HEK293 (cell line): ENCODE data around the gene MCM8.

Source experiments
- KLF9 ChIP-seq: fragments of 450-650 bp; formaldehyde crosslinking; IDR thresholded peaks from 2 replicates; pipeline ENCODE4 v1.5.1; 2016; ENCODE audit warnings: missing biosample characterization, missing genetic modification characterization, low read depth
- MYNN ChIP-seq: fragments of 450-650 bp; formaldehyde crosslinking; IDR thresholded peaks from 2 replicates; pipeline ENCODE4 v1.5.1; 2016; ENCODE audit warnings: missing biosample characterization, missing genetic modification characterization, borderline replicate concordance
- ZNF571 ChIP-seq: fragments of 450-650 bp; formaldehyde crosslinking; IDR thresholded peaks from 2 replicates; pipeline ENCODE4 v1.5.0; 2017; ENCODE audit warnings: missing biosample characterization, missing genetic modification characterization
- ZNF660 ChIP-seq: fragments of 450-650 bp; IDR thresholded peaks from 2 replicates; pipeline ENCODE4 v1.5.1; 2018; ENCODE audit warnings: missing biosample characterization, mild to moderate bottlenecking, missing genetic modification characterization
- ZNF747 ChIP-seq: fragments of 450-650 bp; formaldehyde crosslinking; IDR thresholded peaks from 2 replicates; pipeline ENCODE4 v1.5.1; 2016; ENCODE audit warnings: missing biosample characterization, missing genetic modification characterization
- ZNF785 ChIP-seq: fragments of 450-650 bp; formaldehyde crosslinking; IDR thresholded peaks from 2 replicates; pipeline ENCODE4 v1.5.1; 2016; ENCODE audit warnings: missing biosample characterization, missing genetic modification characterization
- ZSCAN16 ChIP-seq: fragments of 450-650 bp; formaldehyde crosslinking; IDR thresholded peaks from 2 replicates; pipeline ENCODE4 v1.5.1; 2016; ENCODE audit warnings: missing biosample characterization, missing genetic modification characterization
- TF ChIP-seq, protein P1 (sequence below): fragments of 450-650 bp; formaldehyde crosslinking; IDR thresholded peaks from 2 replicates; pipeline ENCODE4 v1.5.1; 2016; ENCODE audit warnings: missing biosample characterization, missing genetic modification characterization
- TF ChIP-seq, protein P2 (sequence below): fragments of 450-650 bp; formaldehyde crosslinking; IDR thresholded peaks from 2 replicates; pipeline ENCODE4 v1.5.1; 2016; ENCODE audit warnings: missing biosample characterization, missing genetic modification characterization
- TF ChIP-seq, protein P3 (sequence below): sonication (generic); formaldehyde crosslinking; IDR thresholded peaks from 2 replicates; pipeline ENCODE4 v1.8.1; 2022; ENCODE audit warnings: mild to moderate bottlenecking, moderate library complexity, missing genetic modification reagents

GRCh38 chr20:5910186-5910585, 40.3 kb upstream of the MCM8 start:
- TF ChIP-seq, protein P1, sequence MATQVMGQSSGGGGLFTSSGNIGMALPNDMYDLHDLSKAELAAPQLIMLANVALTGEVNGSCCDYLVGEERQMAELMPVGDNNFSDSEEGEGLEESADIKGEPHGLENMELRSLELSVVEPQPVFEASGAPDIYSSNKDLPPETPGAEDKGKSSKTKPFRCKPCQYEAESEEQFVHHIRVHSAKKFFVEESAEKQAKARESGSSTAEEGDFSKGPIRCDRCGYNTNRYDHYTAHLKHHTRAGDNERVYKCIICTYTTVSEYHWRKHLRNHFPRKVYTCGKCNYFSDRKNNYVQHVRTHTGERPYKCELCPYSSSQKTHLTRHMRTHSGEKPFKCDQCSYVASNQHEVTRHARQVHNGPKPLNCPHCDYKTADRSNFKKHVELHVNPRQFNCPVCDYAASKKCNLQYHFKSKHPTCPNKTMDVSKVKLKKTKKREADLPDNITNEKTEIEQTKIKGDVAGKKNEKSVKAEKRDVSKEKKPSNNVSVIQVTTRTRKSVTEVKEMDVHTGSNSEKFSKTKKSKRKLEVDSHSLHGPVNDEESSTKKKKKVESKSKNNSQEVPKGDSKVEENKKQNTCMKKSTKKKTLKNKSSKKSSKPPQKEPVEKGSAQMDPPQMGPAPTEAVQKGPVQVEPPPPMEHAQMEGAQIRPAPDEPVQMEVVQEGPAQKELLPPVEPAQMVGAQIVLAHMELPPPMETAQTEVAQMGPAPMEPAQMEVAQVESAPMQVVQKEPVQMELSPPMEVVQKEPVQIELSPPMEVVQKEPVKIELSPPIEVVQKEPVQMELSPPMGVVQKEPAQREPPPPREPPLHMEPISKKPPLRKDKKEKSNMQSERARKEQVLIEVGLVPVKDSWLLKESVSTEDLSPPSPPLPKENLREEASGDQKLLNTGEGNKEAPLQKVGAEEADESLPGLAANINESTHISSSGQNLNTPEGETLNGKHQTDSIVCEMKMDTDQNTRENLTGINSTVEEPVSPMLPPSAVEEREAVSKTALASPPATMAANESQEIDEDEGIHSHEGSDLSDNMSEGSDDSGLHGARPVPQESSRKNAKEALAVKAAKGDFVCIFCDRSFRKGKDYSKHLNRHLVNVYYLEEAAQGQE (tag by site-specific recombination), result no peak
- TF ChIP-seq, protein P2, sequence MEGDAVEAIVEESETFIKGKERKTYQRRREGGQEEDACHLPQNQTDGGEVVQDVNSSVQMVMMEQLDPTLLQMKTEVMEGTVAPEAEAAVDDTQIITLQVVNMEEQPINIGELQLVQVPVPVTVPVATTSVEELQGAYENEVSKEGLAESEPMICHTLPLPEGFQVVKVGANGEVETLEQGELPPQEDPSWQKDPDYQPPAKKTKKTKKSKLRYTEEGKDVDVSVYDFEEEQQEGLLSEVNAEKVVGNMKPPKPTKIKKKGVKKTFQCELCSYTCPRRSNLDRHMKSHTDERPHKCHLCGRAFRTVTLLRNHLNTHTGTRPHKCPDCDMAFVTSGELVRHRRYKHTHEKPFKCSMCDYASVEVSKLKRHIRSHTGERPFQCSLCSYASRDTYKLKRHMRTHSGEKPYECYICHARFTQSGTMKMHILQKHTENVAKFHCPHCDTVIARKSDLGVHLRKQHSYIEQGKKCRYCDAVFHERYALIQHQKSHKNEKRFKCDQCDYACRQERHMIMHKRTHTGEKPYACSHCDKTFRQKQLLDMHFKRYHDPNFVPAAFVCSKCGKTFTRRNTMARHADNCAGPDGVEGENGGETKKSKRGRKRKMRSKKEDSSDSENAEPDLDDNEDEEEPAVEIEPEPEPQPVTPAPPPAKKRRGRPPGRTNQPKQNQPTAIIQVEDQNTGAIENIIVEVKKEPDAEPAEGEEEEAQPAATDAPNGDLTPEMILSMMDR, result no peak
- TF ChIP-seq, protein P3, sequence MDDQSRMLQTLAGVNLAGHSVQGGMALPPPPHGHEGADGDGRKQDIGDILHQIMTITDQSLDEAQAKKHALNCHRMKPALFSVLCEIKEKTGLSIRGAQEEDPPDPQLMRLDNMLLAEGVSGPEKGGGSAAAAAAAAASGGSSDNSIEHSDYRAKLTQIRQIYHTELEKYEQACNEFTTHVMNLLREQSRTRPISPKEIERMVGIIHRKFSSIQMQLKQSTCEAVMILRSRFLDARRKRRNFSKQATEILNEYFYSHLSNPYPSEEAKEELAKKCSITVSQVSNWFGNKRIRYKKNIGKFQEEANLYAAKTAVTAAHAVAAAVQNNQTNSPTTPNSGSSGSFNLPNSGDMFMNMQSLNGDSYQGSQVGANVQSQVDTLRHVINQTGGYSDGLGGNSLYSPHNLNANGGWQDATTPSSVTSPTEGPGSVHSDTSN (CRISPR knock-in tag), result no peak
- TF ChIP-seq KLF9 (tag by site-specific recombination) (no peak), ZNF747 (no peak), ZNF785 (no peak), ZNF660 (no peak), MYNN (no peak), ZSCAN16 (tag by site-specific recombination) (no peak), ZNF571 (no peak)
